ENCODE data around the gene JAM3. TPM values are rescaled to one million over a fixed set of nuclear protein-coding genes. Genes with fewer than 3 reads are reported as not detected.

JAM3 gene
- total and polyA plus RNA-seq, 2 of the 13 experiments (the other 11 are each of a cell fraction or from before 2014, with no cell fraction given): 0.98 to 2.8 TPM

DNA sequence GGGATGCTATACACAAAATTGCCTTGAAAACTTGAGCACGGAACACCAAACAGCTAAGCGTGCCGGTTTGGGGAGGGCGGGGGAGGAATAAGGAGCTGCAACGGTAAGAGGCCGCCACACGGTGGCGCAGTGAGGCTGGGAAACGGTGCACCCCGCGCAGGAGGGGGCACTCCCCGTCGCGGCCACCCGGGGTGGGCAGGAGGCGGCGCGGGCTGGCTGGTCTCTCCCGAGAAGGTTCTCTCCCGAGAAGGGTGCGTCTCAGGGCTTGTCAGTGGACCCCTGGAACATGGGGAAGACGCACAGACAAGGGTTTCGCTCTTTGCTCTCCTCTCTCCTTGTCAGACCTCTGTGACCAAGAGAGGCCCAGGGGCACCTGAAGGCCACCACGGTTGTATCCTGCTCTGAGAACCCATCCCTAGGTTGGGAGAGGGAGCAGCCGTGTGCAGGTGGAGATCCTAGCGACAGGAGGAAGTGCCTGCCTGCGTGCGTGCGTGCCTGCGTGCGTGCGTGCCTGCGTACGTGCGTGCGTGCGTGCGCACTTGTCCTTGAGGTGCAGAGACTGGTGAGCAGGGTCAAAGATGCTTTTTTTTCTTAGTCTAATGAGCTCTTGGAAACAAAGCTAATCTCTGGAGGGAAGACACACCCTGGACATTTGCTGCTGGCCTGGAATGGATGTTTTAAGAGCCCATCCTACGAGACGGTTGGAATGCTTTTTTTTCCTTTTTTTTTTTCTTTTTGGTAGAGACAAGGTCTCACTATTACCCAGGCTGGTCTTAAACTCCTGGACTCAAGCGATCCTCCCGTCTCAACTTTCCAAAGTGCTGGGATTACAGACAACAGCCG is 18.1 kb upstream of the JAM3 start (continued):
- TF ChIP-seq ZHX2 (IDR thresholded peaks at IDR 0.05; ENCODE audit: low read depth) (no peak), ZHX2 (CRISPR knock-in tag; IDR thresholded peaks at IDR 0.05; ENCODE audit: borderline replicate concordance) (no peak), KMT2A (CRISPR knock-in tag; IDR thresholded peaks at IDR 0.05) (no peak), KAT8 (CRISPR knock-in tag; IDR thresholded peaks at IDR 0.05) (no peak), MED8 (CRISPR knock-in tag; IDR thresholded peaks at IDR 0.05; ENCODE audit: insufficient replicate concordance) (no peak), GPN1 (CRISPR knock-in tag; IDR thresholded peaks at IDR 0.05; ENCODE audit: borderline replicate concordance) (no peak), XRCC5 (optimal IDR thresholded peaks at IDR 0.05; ENCODE audit: low read length) (peak; percentile 71), ZNF619 (CRISPR knock-in tag; IDR thresholded peaks at IDR 0.05) (no peak), ZNF816 (CRISPR knock-in tag; IDR thresholded peaks at IDR 0.05; ENCODE audit: borderline replicate concordance) (no peak), ZNF788 (CRISPR knock-in tag; IDR thresholded peaks at IDR 0.05; ENCODE audit: borderline replicate concordance) (peak; percentile 24; the same call in 1 of the 2 replicates), ZNF138 (CRISPR knock-in tag; IDR thresholded peaks at IDR 0.05; ENCODE audit: low read depth) (no peak), YEATS4 (CRISPR knock-in tag; IDR thresholded peaks at IDR 0.05; ENCODE audit: borderline replicate concordance) (no peak), ZSCAN12 (CRISPR knock-in tag; IDR thresholded peaks at IDR 0.05) (no peak), ZNF841 (CRISPR knock-in tag; IDR thresholded peaks at IDR 0.05; ENCODE audit: borderline replicate concordance) (no peak), ZNF713 (CRISPR knock-in tag; IDR thresholded peaks at IDR 0.05) (no peak), ZNF839 (CRISPR knock-in tag; IDR thresholded peaks at IDR 0.05; ENCODE audit: borderline replicate concordance) (no peak)
- TF ChIP-seq, protein P1, sequence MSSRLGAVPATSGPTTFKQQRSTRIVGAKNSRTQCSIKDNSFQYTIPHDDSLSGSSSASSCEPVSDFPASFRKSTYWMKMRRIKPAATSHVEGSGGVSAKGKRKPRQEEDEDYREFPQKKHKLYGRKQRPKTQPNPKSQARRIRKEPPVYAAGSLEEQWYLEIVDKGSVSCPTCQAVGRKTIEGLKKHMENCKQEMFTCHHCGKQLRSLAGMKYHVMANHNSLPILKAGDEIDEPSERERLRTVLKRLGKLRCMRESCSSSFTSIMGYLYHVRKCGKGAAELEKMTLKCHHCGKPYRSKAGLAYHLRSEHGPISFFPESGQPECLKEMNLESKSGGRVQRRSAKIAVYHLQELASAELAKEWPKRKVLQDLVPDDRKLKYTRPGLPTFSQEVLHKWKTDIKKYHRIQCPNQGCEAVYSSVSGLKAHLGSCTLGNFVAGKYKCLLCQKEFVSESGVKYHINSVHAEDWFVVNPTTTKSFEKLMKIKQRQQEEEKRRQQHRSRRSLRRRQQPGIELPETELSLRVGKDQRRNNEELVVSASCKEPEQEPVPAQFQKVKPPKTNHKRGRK (CRISPR knock-in tag; IDR thresholded peaks at IDR 0.05): no peak
- TF ChIP-seq, protein P2, sequence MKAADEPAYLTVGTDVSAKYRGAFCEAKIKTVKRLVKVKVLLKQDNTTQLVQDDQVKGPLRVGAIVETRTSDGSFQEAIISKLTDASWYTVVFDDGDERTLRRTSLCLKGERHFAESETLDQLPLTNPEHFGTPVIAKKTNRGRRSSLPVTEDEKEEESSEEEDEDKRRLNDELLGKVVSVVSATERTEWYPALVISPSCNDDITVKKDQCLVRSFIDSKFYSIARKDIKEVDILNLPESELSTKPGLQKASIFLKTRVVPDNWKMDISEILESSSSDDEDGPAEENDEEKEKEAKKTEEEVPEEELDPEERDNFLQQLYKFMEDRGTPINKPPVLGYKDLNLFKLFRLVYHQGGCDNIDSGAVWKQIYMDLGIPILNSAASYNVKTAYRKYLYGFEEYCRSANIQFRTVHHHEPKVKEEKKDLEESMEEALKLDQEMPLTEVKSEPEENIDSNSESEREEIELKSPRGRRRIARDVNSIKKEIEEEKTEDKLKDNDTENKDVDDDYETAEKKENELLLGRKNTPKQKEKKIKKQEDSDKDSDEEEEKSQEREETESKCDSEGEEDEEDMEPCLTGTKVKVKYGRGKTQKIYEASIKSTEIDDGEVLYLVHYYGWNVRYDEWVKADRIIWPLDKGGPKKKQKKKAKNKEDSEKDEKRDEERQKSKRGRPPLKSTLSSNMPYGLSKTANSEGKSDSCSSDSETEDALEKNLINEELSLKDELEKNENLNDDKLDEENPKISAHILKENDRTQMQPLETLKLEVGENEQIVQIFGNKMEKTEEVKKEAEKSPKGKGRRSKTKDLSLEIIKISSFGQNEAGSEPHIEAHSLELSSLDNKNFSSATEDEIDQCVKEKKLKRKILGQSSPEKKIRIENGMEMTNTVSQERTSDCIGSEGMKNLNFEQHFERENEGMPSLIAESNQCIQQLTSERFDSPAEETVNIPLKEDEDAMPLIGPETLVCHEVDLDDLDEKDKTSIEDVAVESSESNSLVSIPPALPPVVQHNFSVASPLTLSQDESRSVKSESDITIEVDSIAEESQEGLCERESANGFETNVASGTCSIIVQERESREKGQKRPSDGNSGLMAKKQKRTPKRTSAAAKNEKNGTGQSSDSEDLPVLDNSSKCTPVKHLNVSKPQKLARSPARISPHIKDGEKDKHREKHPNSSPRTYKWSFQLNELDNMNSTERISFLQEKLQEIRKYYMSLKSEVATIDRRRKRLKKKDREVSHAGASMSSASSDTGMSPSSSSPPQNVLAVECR (CRISPR knock-in tag; IDR thresholded peaks at IDR 0.05; ENCODE audit: borderline replicate concordance): no peak
